BJ (cell line): ENCODE results near the gene ITGB6. TPM values are rescaled to one million over a fixed set of nuclear protein-coding genes. Genes with fewer than 3 reads are reported as not detected.
"Not testable (repeated sequence)": the region's sequence is repeated elsewhere in the genome, so short reads cannot be mapped to it uniquely, and the experiment has no call there.

Experiments used
- CTCF ChIA-PET: fragments of 350-600 bp; formaldehyde crosslinking; extraction: SDS; loops from one replicate; lab custom pipeline; 2021; ENCODE audit warnings: antibody characterized with exemption, inconsistent platforms; lab: Yijun Ruan, JAX
- POLR2A ChIA-PET: fragments of 300-600 bp; sonication (Branson Sonifier 250); formaldehyde crosslinking; extraction: SDS; loops from one replicate; lab custom pipeline; 2021; ENCODE audit warnings: antibody characterized with exemption; lab: Charles Lee
- DNase-seq: peaks from one replicate; pipeline ENCODE4 v3.0.0-alpha.2; 2011; ENCODE audit warnings: low read depth
- H3K27me3 ChIP-seq: 2 replicates; pipeline ENCODE4 v1.6.0; 2011; ENCODE audit warnings: low read length; ENCODE audit not compliant: control insufficient read depth, insufficient read depth
- H3K36me3 ChIP-seq: 2 replicates; pipeline ENCODE4 v1.5.1; 2011; ENCODE audit warnings: low read length; ENCODE audit not compliant: control insufficient read depth, insufficient read depth
- H3K4me3 ChIP-seq: 2 replicates; pipeline ENCODE4 v1.5.1; 2011; ENCODE audit warnings: low read depth, mild to moderate bottlenecking, control low read depth, low read length
- polyA plus RNA-seq: library from polyadenylated mRNA; depleted of rRNA; stranded (reverse); fragments of >200 nt; gene quantifications from 2 replicates; pipeline ENCODE4 v1.2.3, GENCODE V29; 2011
- TF ChIP-seq, protein P1 (sequence below): IDR thresholded peaks from 2 replicates; pipeline ENCODE4 v1.5.1; 2011; ENCODE audit warnings: low read depth, mild to moderate bottlenecking, control low read depth, inconsistent platforms, low read length, moderate library complexity; ENCODE audit not compliant: insufficient read depth

Gene ITGB6
- polyA plus RNA-seq, 1 experiment = 0.01 TPM

- CTCF ChIA-PET = no interaction called here
- Histone ChIP-seq H3K36me3 (no peaks in the 10 kb centered on the region), H3K27me3 (no peaks in the 10 kb centered on the region), H3K4me3 (no peak overlapping the region)
- TF ChIP-seq, protein P1, sequence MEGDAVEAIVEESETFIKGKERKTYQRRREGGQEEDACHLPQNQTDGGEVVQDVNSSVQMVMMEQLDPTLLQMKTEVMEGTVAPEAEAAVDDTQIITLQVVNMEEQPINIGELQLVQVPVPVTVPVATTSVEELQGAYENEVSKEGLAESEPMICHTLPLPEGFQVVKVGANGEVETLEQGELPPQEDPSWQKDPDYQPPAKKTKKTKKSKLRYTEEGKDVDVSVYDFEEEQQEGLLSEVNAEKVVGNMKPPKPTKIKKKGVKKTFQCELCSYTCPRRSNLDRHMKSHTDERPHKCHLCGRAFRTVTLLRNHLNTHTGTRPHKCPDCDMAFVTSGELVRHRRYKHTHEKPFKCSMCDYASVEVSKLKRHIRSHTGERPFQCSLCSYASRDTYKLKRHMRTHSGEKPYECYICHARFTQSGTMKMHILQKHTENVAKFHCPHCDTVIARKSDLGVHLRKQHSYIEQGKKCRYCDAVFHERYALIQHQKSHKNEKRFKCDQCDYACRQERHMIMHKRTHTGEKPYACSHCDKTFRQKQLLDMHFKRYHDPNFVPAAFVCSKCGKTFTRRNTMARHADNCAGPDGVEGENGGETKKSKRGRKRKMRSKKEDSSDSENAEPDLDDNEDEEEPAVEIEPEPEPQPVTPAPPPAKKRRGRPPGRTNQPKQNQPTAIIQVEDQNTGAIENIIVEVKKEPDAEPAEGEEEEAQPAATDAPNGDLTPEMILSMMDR = no peak
- POLR2A ChIA-PET = no interaction called here
- no peak for DNase-seq
Observed at GRCh38 chr2:160165996-160166395, 34.1 kb downstream of the ITGB6 start.

DNA sequence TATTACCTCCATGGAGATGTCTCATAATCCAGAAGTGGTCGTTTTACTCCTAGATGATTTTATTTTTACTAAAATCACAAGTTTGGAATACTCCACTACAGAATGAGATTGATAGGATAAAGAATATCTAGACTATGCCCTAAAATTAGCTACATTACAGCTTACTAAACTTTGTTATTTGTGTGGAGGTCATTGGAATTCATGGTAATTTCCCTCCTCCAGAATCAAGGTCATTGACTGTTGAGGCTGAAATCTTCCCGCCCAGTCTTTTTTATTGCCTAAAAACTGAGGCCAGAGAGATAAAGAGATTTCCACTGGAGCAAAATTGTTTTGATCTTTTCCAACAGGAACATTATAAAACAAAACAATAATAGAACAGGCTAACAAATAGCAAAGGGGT lies 35.0 kb downstream of the ITGB6 start:
- POLR2A ChIA-PET = no interaction called here
- no peak for DNase-seq
- H3K27me3 ChIP-seq = no peaks in the 10 kb centered on the region
- H3K36me3 ChIP-seq = no peaks in the 10 kb centered on the region
- CTCF ChIA-PET = interaction anchor here (0.6 kb wide), 1 partner anchor 16 kb away, joined by 3 read pairs; no protein-coding TSS in a partner anchor
- H3K4me3 ChIP-seq = no peak overlapping the region
- TF ChIP-seq, protein P1 = no peak

DNA sequence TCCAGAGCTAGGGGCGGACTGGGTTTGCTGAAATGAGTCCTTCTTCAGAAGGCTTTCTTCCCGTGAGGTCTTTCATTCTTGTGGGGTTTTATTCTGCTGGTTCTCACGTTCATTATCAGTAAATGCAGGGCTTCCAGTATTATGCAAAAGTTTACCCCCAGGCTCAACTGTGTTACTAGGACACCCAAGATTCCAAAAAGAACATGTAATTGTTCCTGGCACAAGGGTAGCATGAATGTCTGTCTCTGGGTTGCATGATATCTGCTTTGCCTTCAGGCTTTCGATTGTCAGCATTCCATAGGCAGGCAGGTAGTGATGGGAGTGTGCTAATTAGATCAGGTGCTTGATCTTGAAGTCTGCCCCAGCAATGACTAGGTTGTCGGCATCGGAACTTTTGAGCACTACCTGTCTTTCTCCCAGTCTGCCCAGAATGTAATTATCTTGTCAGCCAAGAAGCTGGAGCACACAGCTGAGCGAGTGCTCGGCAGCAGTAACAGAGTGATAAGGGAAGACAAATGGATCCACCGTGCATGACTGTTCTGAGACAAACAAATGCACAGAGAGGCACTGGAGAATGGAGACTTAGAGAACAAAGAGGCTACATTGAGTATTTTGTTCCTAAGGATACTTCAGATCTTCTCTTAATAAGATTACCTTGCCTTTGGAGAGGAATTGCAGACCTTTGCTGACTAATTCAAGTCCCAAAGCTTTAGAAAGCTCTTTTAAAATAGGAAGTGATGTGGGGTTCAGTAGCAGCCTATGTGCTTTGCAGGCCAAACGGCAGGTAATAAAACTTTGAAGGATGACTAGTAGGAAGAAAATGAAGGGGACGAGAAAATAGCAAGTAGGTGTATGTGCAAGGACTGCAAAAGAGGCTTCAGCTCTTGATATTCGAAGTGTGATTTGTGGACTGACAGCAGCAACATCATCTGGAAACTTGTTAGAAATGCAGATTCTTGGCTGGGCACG lies 41.9 kb downstream of the ITGB6 start:
- ChIA-PET CTCF (no interaction called here), POLR2A (interaction anchor here (0.6 kb wide), 1 partner anchor 17 kb away, joined by 11 read pairs; no protein-coding TSS in a partner anchor)
- Histone ChIP-seq H3K27me3 (no peaks in the 10 kb centered on the region), H3K36me3 (no peaks in the 10 kb centered on the region), H3K4me3 (no peak overlapping the region)
- TF ChIP-seq, protein P1 = no peak
- DNase-seq = no peak

GRCh38 chr2:160156665-160157064 lies 43.4 kb downstream of the ITGB6 start:
- ChIA-PET CTCF (interaction anchor here (0.6 to 1.0 kb wide), 3 partner anchors 9 to 64 kb away, joined by 3 to 5 read pairs (median 3); no protein-coding TSS in a partner anchor), POLR2A (no interaction called here)
- no peaks in the 10 kb centered on the region for H3K27me3 ChIP-seq
- TF ChIP-seq, protein P1 = no peak
- H3K4me3 ChIP-seq = no peak overlapping the region
- H3K36me3 ChIP-seq = no peaks in the 10 kb centered on the region
- no peak for DNase-seq

DNA sequence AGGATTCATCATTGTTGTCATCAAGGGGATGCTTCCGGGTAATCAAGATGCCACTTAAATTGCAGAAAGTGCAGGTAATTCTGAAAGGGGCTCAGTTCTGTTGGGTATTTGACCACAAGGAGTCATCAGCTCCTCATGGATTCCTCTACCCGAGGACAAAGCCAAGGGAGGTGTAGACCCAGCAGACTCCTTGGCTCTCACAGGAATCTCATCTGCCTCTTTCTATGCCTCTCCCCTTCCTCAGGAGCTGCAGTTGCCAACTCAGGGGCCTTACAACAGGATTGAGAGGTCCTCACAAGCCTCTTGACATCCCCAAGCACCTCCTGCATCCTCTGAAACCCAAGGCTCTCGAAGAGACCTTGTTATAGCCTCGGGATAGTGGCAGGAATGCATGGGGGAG lies 44.0 kb downstream of the ITGB6 start:
- POLR2A ChIA-PET = no interaction called here
- Histone ChIP-seq H3K27me3 (no peaks in the 10 kb centered on the region), H3K4me3 (no peak overlapping the region), H3K36me3 (no peaks in the 10 kb centered on the region)
- TF ChIP-seq, protein P1 = no peak
- no peak for DNase-seq
- CTCF ChIA-PET = interaction anchor here (0.6 to 0.8 kb wide), 2 partner anchors 15 to 65 kb away, joined by 3 to 5 read pairs; no protein-coding TSS in a partner anchor

- H3K4me3 ChIP-seq, H3K27me3 ChIP-seq, H3K36me3 ChIP-seq, POLR2A ChIA-PET, DNase-seq: not testable (repeated sequence)
- CTCF ChIA-PET = interaction anchor here (0.7 to 1.9 kb wide), 3 partner anchors 8 to 17 kb away, joined by 3 to 4 read pairs (median 3); no protein-coding TSS in a partner anchor
Observed at GRCh38 chr2:160148419-160148818, 51.7 kb downstream of the ITGB6 start.
